ENCODE results near the gene IL27RA. TPM values are rescaled to one million over a fixed set of nuclear protein-coding genes. Genes with fewer than 3 reads are reported as not detected.

IL27RA gene
- total RNA-seq, 4 donors from 2014 or later: 0.37 to 2.1 (median 1.5) TPM

- no peak for DNase-seq
- 97 to 100% methylated on average over 1 to 3 of the region's 3 CpGs for WGBS, 2 donors (ENCODE audit: low coverage in 1 of 2)
- Histone ChIP-seq H3K27ac (no peak overlapping the region), H3K27me3 (peaks cover 11% of the 10 kb centered on the region), H3K9me3 (no peaks in the 10 kb centered on the region), H3K36me3 (no peaks in the 10 kb centered on the region), H3K4me3 (no peak overlapping the region), H3K4me1 (peaks cover 0 to 10% (median 7%) of the 10 kb centered on the region in 4 donors)
- in situ Hi-C loops (cut with MboI; ENCODE audit: low pct_ligation_motif_present in 1 of 4, low pct_unique_long_range_greater_than_20kb in 1 of 4, low sequenced_read_pairs in 3 of 4): loop anchor here (10.0 to 25.0 kb wide), 4 partner anchors 158 to 466 kb away; partner anchors contain the start of gene NANOS3 (in 1 of the 4)
- TF ChIP-seq CTCF (IDR thresholded peaks at IDR 0.05): no peak
- TF ChIP-seq EP300 (IDR thresholded peaks at IDR 0.05; ENCODE audit: low read depth): no peak
- no peak for TF ChIP-seq POLR2A (IDR thresholded peaks at IDR 0.05)
- no peak for TF ChIP-seq POLR2AphosphoS5 (IDR thresholded peaks at IDR 0.05)
- intact Hi-C loops (cut with DNase I; ENCODE audit: low total_unique reads): no loop called here
Measured at GRCh38 chr19:14053032-14053431, 21.5 kb downstream of the IL27RA start.

GRCh38 chr19:14053500-14053899 lies 21.9 kb downstream of the IL27RA start:
- 95% methylated on average over 11 of the region's 11 CpGs; no CpG with 5 or more reads in 1 of the 2 donors for WGBS, 2 donors (ENCODE audit: low coverage in 1 of 2)
- Histone ChIP-seq H3K9me3 (no peaks in the 10 kb centered on the region), H3K27ac (no peak overlapping the region), H3K36me3 (no peaks in the 10 kb centered on the region), H3K4me1 (peaks cover 0 to 10% (median 9%) of the 10 kb centered on the region in 4 donors), H3K27me3 (peaks cover 16% of the 10 kb centered on the region), H3K4me3 (no peak overlapping the region)
- no peak for TF ChIP-seq CTCF (IDR thresholded peaks at IDR 0.05)
- no peak for TF ChIP-seq EP300 (IDR thresholded peaks at IDR 0.05; ENCODE audit: low read depth)
- TF ChIP-seq POLR2AphosphoS5 (IDR thresholded peaks at IDR 0.05): no peak
- TF ChIP-seq POLR2A (IDR thresholded peaks at IDR 0.05): no peak
- in situ Hi-C loops (cut with MboI; ENCODE audit: low pct_ligation_motif_present in 1 of 4, low pct_unique_long_range_greater_than_20kb in 1 of 4, low sequenced_read_pairs in 3 of 4) (loop anchor here (10.0 to 25.0 kb wide), 4 partner anchors 159 to 466 kb away; partner anchors contain the start of gene NANOS3 (in 1 of the 4)), intact Hi-C loops (cut with DNase I; ENCODE audit: low total_unique reads) (no loop called here)
- no peak for DNase-seq

- H3K4me3 ChIP-seq: no peak overlapping the region
- no peaks in the 10 kb centered on the region for H3K9me3 ChIP-seq
- intact Hi-C loops (cut with DNase I; ENCODE audit: low total_unique reads): no loop called here
- H3K36me3 ChIP-seq: no peaks in the 10 kb centered on the region
- WGBS, 2 donors (ENCODE audit: low coverage in 1 of 2): 75 to 83% methylated on average over 1 to 6 of the region's 6 CpGs
- TF ChIP-seq CTCF (IDR thresholded peaks at IDR 0.05): no peak
- TF ChIP-seq POLR2AphosphoS5 (IDR thresholded peaks at IDR 0.05): no peak
- TF ChIP-seq POLR2A (IDR thresholded peaks at IDR 0.05): no peak
- TF ChIP-seq EP300 (IDR thresholded peaks at IDR 0.05; ENCODE audit: low read depth): no peak
- no peak overlapping the region for H3K27ac ChIP-seq
- peaks cover 0 to 14% (median 12%) of the 10 kb centered on the region in 4 donors for H3K4me1 ChIP-seq
- H3K27me3 ChIP-seq: peaks cover 22% of the 10 kb centered on the region
- in situ Hi-C loops (cut with MboI; ENCODE audit: low pct_ligation_motif_present in 1 of 4, low pct_unique_long_range_greater_than_20kb in 1 of 4, low sequenced_read_pairs in 3 of 4): loop anchor here (10.0 to 25.0 kb wide), 4 partner anchors 159 to 467 kb away; partner anchors contain the start of gene NANOS3 (in 1 of the 4)
- DNase-seq: no peak
Measured at GRCh38 chr19:14054099-14054498, 22.5 kb downstream of the IL27RA start.

GRCh38 chr19:14054721-14055120 lies 23.2 kb downstream of the IL27RA start:
- intact Hi-C loops (cut with DNase I; ENCODE audit: low total_unique reads): loop anchor here (5.0 kb wide), 1 partner anchor 848 kb away; no protein-coding TSS in a partner anchor
- no peak for TF ChIP-seq POLR2AphosphoS5 (IDR thresholded peaks at IDR 0.05)
- H3K27ac ChIP-seq: no peak overlapping the region
- DNase-seq: no peak
- H3K27me3 ChIP-seq: peaks cover 28% of the 10 kb centered on the region
- in situ Hi-C loops (cut with MboI; ENCODE audit: low pct_ligation_motif_present in 1 of 4, low pct_unique_long_range_greater_than_20kb in 1 of 4, low sequenced_read_pairs in 3 of 4): loop anchor here (10.0 to 25.0 kb wide), 4 partner anchors 160 to 467 kb away; partner anchors contain the start of gene NANOS3 (in 1 of the 4)
- 63% methylated on average over 11 of the region's 11 CpGs; no CpG with 5 or more reads in 1 of the 2 donors for WGBS, 2 donors (ENCODE audit: low coverage in 1 of 2)
- no peak overlapping the region for H3K4me3 ChIP-seq
- no peaks in the 10 kb centered on the region for H3K36me3 ChIP-seq
- peaks cover 0 to 16% (median 12%) of the 10 kb centered on the region in 4 donors for H3K4me1 ChIP-seq
- H3K9me3 ChIP-seq: no peaks in the 10 kb centered on the region
